NOMO-1 treated with DMSO at 0.1 percent for 48 hours (cell line): ENCODE data around the gene CHRND.
"Not testable (repeated sequence)": the region's sequence is repeated elsewhere in the genome, so short reads cannot be mapped to it uniquely, and the experiment has no call there.

Experiments used
- DNase-seq: peaks from one replicate; lab custom pipeline; 2025; ENCODE audit not compliant: unreplicated experiment; lab: John Stamatoyannopoulos, UW

CHRND gene

GRCh38 chr2:232524771-232525170, 1.2 kb upstream of the CHRND start:
- DNase-seq: no peak

- no peak for DNase-seq
Measured at GRCh38 chr2:232525199-232525598, 761 bp upstream of the CHRND start.

- no peak for DNase-seq
Measured at GRCh38 chr2:232526372-232526941, 497 bp downstream of the CHRND start.

- no peak for DNase-seq
Measured at GRCh38 chr2:232527905-232528470, 2.0 kb downstream of the CHRND start.

- no peak for DNase-seq
Measured at GRCh38 chr2:232528746-232529460, 2.9 kb downstream of the CHRND start.

- no peak for DNase-seq
Measured at GRCh38 chr2:232529806-232530547, 4.0 kb downstream of the CHRND start.

- DNase-seq: no peak
Measured at GRCh38 chr2:232530626-232531260, 4.8 kb downstream of the CHRND start.

GRCh38 chr2:232532419-232532818, 6.5 kb downstream of the CHRND start:
- no peak for DNase-seq

GRCh38 chr2:232532821-232533220, 6.9 kb downstream of the CHRND start:
- not testable (repeated sequence) for DNase-seq

GRCh38 chr2:232533944-232534710, 8.2 kb downstream of the CHRND start:
- DNase-seq: no peak

GRCh38 chr2:232534940-232535651, 9.1 kb downstream of the CHRND start:
- no peak for DNase-seq

GRCh38 chr2:232535761-232536530, 10.0 kb downstream of the CHRND start:
- no peak for DNase-seq

GRCh38 chr2:232537079-232537478, 11.1 kb downstream of the CHRND start:
- no peak for DNase-seq

GRCh38 chr2:232537499-232537898, 11.5 kb downstream of the CHRND start:
- no peak for DNase-seq

- no peak for DNase-seq
Measured at GRCh38 chr2:232538671-232539070, 12.7 kb downstream of the CHRND start.

GRCh38 chr2:232539298-232540231, 13.6 kb downstream of the CHRND start, which contains the start of gene CHRNG:
TSS of gene CHRNG (plus strand) at chr2:232539692. CDS start at chr2:232539748, 56 bp downstream.
- DNase-seq: no peak

GRCh38 chr2:232540441-232541041, 14.6 kb downstream of the CHRND start:
- no peak for DNase-seq
